ENCODE results near the gene ZMYM3.

Gene ZMYM3

GRCh38 chrX:71221145-71221544 lies 32.8 kb downstream of the ZMYM3 start:
- TF ChIP-seq MAX (IDR thresholded peaks at IDR 0.05) (no peak), REST (IDR thresholded peaks at IDR 0.05; ENCODE audit: low read depth) (no peak), USF1 (IDR thresholded peaks at IDR 0.05) (no peak), FOXM1 (IDR thresholded peaks at IDR 0.05; ENCODE audit: borderline replicate concordance, low read depth) (no peak), TEAD4 (IDR thresholded peaks at IDR 0.05) (no peak), ZBTB7A (IDR thresholded peaks at IDR 0.05; ENCODE audit: low read depth) (no peak), CEBPB (IDR thresholded peaks at IDR 0.05) (no peak), EGR1 (IDR thresholded peaks at IDR 0.05) (no peak), RAD21 (IDR thresholded peaks at IDR 0.05; ENCODE audit: low read depth) (no peak), TAF1 (IDR thresholded peaks at IDR 0.05; ENCODE audit: low read depth) (no peak), NFIC (IDR thresholded peaks at IDR 0.05) (no peak), YY1 (IDR thresholded peaks at IDR 0.05; ENCODE audit: low read depth) (no peak), TCF12 (IDR thresholded peaks at IDR 0.05; ENCODE audit: low read depth) (no peak), CREB1 (IDR thresholded peaks at IDR 0.05; ENCODE audit: low read depth) (no peak), EP300 (IDR thresholded peaks at IDR 0.05; ENCODE audit: borderline replicate concordance) (no peak)

GRCh38 chrX:71217298-71217697 lies 36.6 kb downstream of the ZMYM3 start:
- TF ChIP-seq RAD21 (IDR thresholded peaks at IDR 0.05; ENCODE audit: low read depth) (no peak), CREB1 (IDR thresholded peaks at IDR 0.05; ENCODE audit: low read depth) (no peak), TAF1 (IDR thresholded peaks at IDR 0.05; ENCODE audit: low read depth) (no peak), TCF12 (IDR thresholded peaks at IDR 0.05; ENCODE audit: low read depth) (no peak), YY1 (IDR thresholded peaks at IDR 0.05; ENCODE audit: low read depth) (no peak), EP300 (IDR thresholded peaks at IDR 0.05; ENCODE audit: borderline replicate concordance) (no peak)

GRCh38 chrX:71216485-71216884 lies 37.5 kb downstream of the ZMYM3 start:
- TF ChIP-seq FOXM1 (IDR thresholded peaks at IDR 0.05; ENCODE audit: borderline replicate concordance, low read depth) (no peak), CEBPB (IDR thresholded peaks at IDR 0.05) (no peak), ZBTB7A (IDR thresholded peaks at IDR 0.05; ENCODE audit: low read depth) (no peak), EP300 (IDR thresholded peaks at IDR 0.05; ENCODE audit: borderline replicate concordance) (no peak), NFIC (IDR thresholded peaks at IDR 0.05) (no peak), REST (IDR thresholded peaks at IDR 0.05; ENCODE audit: low read depth) (no peak), TAF1 (IDR thresholded peaks at IDR 0.05; ENCODE audit: low read depth) (no peak), RAD21 (IDR thresholded peaks at IDR 0.05; ENCODE audit: low read depth) (no peak), YY1 (IDR thresholded peaks at IDR 0.05; ENCODE audit: low read depth) (no peak), USF1 (IDR thresholded peaks at IDR 0.05) (no peak), EGR1 (IDR thresholded peaks at IDR 0.05) (no peak), TEAD4 (IDR thresholded peaks at IDR 0.05) (no peak), TCF12 (IDR thresholded peaks at IDR 0.05; ENCODE audit: low read depth) (no peak)

GRCh38 chrX:71215338-71215912 lies 38.5 kb downstream of the ZMYM3 start:
- TF ChIP-seq REST (IDR thresholded peaks at IDR 0.05; ENCODE audit: low read depth) (no peak), TCF12 (IDR thresholded peaks at IDR 0.05; ENCODE audit: low read depth) (no peak), TAF1 (IDR thresholded peaks at IDR 0.05; ENCODE audit: low read depth) (no peak), EGR1 (IDR thresholded peaks at IDR 0.05) (no peak), CREB1 (IDR thresholded peaks at IDR 0.05; ENCODE audit: low read depth) (no peak)
